K562 (cell line): ENCODE measurements around the gene IL26. TPM values are rescaled to one million over a fixed set of nuclear protein-coding genes. Genes with fewer than 3 reads are reported as not detected.

Experiments used
- ARID4B ChIP-seq: sonication (generic); formaldehyde crosslinking; IDR thresholded peaks from 2 replicates; pipeline ENCODE4 v1.8.0; 2022; ENCODE audit warnings: mild to moderate bottlenecking, missing genetic modification reagents
- BMI1 ChIP-seq: fragments of 150-350 bp; IDR thresholded peaks from 2 replicates; pipeline ENCODE4 v1.6.1; 2014; ENCODE audit warnings: low read length
- GTF2A2 ChIP-seq: IDR thresholded peaks from 2 replicates; pipeline ENCODE4 v1.6.1; 2016; ENCODE audit warnings: mild to moderate bottlenecking, missing genetic modification characterization, missing compliant biosample characterization
- HDAC1 ChIP-seq, 2 experiments: fragments of 450-650 bp; IDR thresholded peaks; 2 replicates each; pipeline ENCODE4 v1.6.1; 2016 to 2017; ENCODE audit warnings: inconsistent platforms in 1 of 2, mild to moderate bottlenecking in 1 of 2, moderate library complexity in 1 of 2
- MED1 ChIP-seq: sonication (generic); formaldehyde crosslinking; IDR thresholded peaks from 2 replicates; pipeline ENCODE4 v1.8.1; 2023; ENCODE audit warnings: missing genetic modification reagents, borderline replicate concordance
- MEIS2 ChIP-seq: fragments of 450-650 bp; IDR thresholded peaks from 2 replicates; pipeline ENCODE4 v1.6.1; 2014; ENCODE audit warnings: mild to moderate bottlenecking; ENCODE audit not compliant: partially characterized antibody
- SOX6 ChIP-seq: fragments of 450-650 bp; IDR thresholded peaks from 2 replicates; pipeline ENCODE4 v1.6.1; 2014; ENCODE audit warnings: mild to moderate bottlenecking
- SP2 ChIP-seq: IDR thresholded peaks from 2 replicates; pipeline ENCODE4 v1.6.1; 2011; ENCODE audit warnings: mild to moderate bottlenecking, low read depth, low read length, moderate library complexity; ENCODE audit not compliant: poor library complexity, severe bottlenecking; ENCODE audit errors: extremely low read depth
- polyA plus RNA-seq, 8 experiments: library from polyadenylated mRNA; depleted of rRNA in 4 of 8; stranded (reverse) in 5 of 8; unstranded in 3 of 8; fragments of >200 nt; fragmentation: Nextera tagmentation in 2 of 8; fragmentation: Illumina TruSeq in 1 of 8; extraction: Ambion mirVana in 2 of 8; extraction: Trizol in 1 of 8; gene quantifications; 2 replicates each; pipeline versions ENCODE4 v1.2.1 to v1.2.3, GENCODE V29; 2011 to 2014; ENCODE audit warnings: inconsistent platforms in 1 of 8, missing spikeins in 1 of 8
- total RNA-seq, 7 experiments: library from RNA; depleted of rRNA in 6 of 7; stranded (reverse); fragments of >200 nt in 6 of 7; fragmentation: Illumina TruSeq in 2 of 7; extraction: Trizol in 2 of 7; gene quantifications; 2 replicates each; pipeline versions ENCODE4 v1.2.1 to v1.2.3, GENCODE V29; 2011 to 2021; ENCODE audit warnings: low replicate concordance in 1 of 7
- TF ChIP-seq, protein P1 (sequence below): fragments of 250-450 bp; sonication (Bioruptor Pico); IDR thresholded peaks from 2 replicates; pipeline ENCODE4 v1.5.1; 2021; ENCODE audit warnings: mild to moderate bottlenecking
- TF ChIP-seq, protein P2 (sequence below), 2 experiments: IDR thresholded peaks in 1 of 2; conservative IDR thresholded peaks in 1 of 2; 2 replicates each; pipeline ENCODE4 v1.6.1; 2016; ENCODE audit warnings: low read depth in 2 of 2, mild to moderate bottlenecking in 1 of 2, missing compliant biosample characterization in 1 of 2, missing genetic modification characterization in 1 of 2, moderate library complexity in 1 of 2
- TF ChIP-seq, protein P3 (sequence below): sonication (generic); formaldehyde crosslinking; IDR thresholded peaks from 2 replicates; pipeline ENCODE4 v1.8.1; 2023; ENCODE audit warnings: mild to moderate bottlenecking, missing genetic modification reagents

The IL26 gene
- total and polyA plus RNA-seq, 9 of the 15 experiments (the other 6 are each of a cell fraction or from before 2014, with no cell fraction given): not detected

- TF ChIP-seq, protein P1, sequence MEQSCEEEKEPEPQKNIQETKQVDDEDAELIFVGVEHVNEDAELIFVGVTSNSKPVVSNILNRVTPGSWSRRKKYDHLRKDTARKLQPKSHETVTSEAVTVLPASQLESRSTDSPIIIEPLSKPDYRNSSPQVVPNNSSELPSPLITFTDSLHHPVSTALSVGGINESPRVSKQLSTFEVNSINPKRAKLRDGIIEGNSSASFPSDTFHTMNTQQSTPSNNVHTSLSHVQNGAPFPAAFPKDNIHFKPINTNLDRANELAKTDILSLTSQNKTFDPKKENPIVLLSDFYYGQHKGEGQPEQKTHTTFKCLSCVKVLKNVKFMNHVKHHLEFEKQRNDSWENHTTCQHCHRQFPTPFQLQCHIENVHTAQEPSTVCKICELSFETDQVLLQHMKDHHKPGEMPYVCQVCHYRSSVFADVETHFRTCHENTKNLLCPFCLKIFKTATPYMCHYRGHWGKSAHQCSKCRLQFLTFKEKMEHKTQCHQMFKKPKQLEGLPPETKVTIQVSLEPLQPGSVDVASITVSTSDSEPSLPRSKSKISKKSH (CRISPR knock-in tag): no peak
- no peak for TF ChIP-seq BMI1
- TF ChIP-seq, protein P2, sequence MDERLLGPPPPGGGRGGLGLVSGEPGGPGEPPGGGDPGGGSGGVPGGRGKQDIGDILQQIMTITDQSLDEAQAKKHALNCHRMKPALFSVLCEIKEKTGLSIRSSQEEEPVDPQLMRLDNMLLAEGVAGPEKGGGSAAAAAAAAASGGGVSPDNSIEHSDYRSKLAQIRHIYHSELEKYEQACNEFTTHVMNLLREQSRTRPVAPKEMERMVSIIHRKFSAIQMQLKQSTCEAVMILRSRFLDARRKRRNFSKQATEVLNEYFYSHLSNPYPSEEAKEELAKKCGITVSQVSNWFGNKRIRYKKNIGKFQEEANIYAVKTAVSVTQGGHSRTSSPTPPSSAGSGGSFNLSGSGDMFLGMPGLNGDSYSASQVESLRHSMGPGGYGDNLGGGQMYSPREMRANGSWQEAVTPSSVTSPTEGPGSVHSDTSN (CRISPR knock-in tag; IDR thresholded peaks at IDR 0.05; ENCODE audit: low read depth): no peak
- TF ChIP-seq, protein P2 (tag; conservative IDR thresholded peaks at IDR 0.05; ENCODE audit: low read depth): peak; percentile 91
- TF ChIP-seq MEIS2: peak; percentile 88
- TF ChIP-seq MED1: no peak
- no peak for TF ChIP-seq GTF2A2 (tag)
- no peak for TF ChIP-seq SP2
- TF ChIP-seq SOX6: no peak
- no peak for TF ChIP-seq HDAC1 (IDR thresholded peaks at IDR 0.05)
- TF ChIP-seq ARID4B (CRISPR knock-in tag): no peak
- TF ChIP-seq, protein P3, sequence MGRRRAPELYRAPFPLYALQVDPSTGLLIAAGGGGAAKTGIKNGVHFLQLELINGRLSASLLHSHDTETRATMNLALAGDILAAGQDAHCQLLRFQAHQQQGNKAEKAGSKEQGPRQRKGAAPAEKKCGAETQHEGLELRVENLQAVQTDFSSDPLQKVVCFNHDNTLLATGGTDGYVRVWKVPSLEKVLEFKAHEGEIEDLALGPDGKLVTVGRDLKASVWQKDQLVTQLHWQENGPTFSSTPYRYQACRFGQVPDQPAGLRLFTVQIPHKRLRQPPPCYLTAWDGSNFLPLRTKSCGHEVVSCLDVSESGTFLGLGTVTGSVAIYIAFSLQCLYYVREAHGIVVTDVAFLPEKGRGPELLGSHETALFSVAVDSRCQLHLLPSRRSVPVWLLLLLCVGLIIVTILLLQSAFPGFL (CRISPR knock-in tag): no peak
Observed at GRCh38 chr12:68245180-68246021, 19.8 kb upstream of the IL26 start (continued).
